Activated CD8-positive, alpha-beta T cell treated with anti-CD3 and anti-CD28 coated beads for 36 hours (primary cell): ENCODE data around the gene UBE3C. TPM values are rescaled to one million over a fixed set of nuclear protein-coding genes. Genes with fewer than 3 reads are reported as not detected.
"Not testable (repeated sequence)": the region's sequence is repeated elsewhere in the genome, so short reads cannot be mapped to it uniquely, and the experiment has no call there.

ENCODE experiments used
- ATAC-seq: fragments of 200-7000 bp; cut with Tn5 transposase; one replicate; pipeline ENCODE4 v1.10.0; 2021; ENCODE audit warnings: mild to moderate bottlenecking, moderate library complexity
- CTCF ChIA-PET: fragments of 350-600 bp; sonication (Branson Sonifier 250); formaldehyde crosslinking; loops from one replicate; lab custom pipeline; 2021; ENCODE audit warnings: antibody characterized with exemption; lab: Charles Lee
- POLR2A ChIA-PET: fragments of 350-600 bp; sonication (Branson Sonifier 250); formaldehyde crosslinking; loops from one replicate; lab custom pipeline; 2021; ENCODE audit warnings: antibody characterized with exemption; lab: Charles Lee
- DNase-seq: peaks from one replicate; pipeline ENCODE4 v3.0.0-alpha.2; 2020
- H3K27ac Mint-ChIP-seq: one replicate; pipeline ENCODE4 v1.8.0; 2021; ENCODE audit warnings: mild to moderate bottlenecking, mixed read lengths
- H3K27me3 Mint-ChIP-seq: one replicate; pipeline ENCODE4 v1.8.0; 2021; ENCODE audit warnings: mixed read lengths
- H3K36me3 Mint-ChIP-seq: one replicate; pipeline ENCODE4 v1.8.0; 2021; ENCODE audit warnings: low read depth, mixed read lengths
- H3K4me1 Mint-ChIP-seq: one replicate; pipeline ENCODE4 v1.8.0; 2021; ENCODE audit warnings: low read depth, mixed read lengths
- H3K4me3 Mint-ChIP-seq: one replicate; pipeline ENCODE4 v1.8.0; 2021; ENCODE audit warnings: mild to moderate bottlenecking, moderate library complexity, mixed read lengths
- H3K9me3 Mint-ChIP-seq: one replicate; pipeline ENCODE4 v1.8.0; 2021; ENCODE audit warnings: mixed read lengths
- CTCF ChIP-seq: fragments of 200-600 bp; IDR thresholded peaks from one replicate; pipeline ENCODE4 v1.8.0; 2022; ENCODE audit warnings: antibody characterized with exemption, mild to moderate bottlenecking
- intact Hi-C: fragments of 100-400 bp; cut with micrococcal nuclease; formaldehyde crosslinking; loops from one replicate; pipeline ENCODE4 v1.10.0; 2022
- total RNA-seq, 2 experiments: library from RNA; stranded (reverse); gene quantifications; one replicate each; pipeline ENCODE4 v1.2.3, GENCODE V29; 2021

The UBE3C gene
- total RNA-seq, 2 experiments from 2014 or later: 59.0 to 59.6 TPM

GRCh38 chr7:157276731-157277562 is 138.2 kb downstream of the UBE3C start:
- POLR2A ChIA-PET: no interaction called here
- no peak overlapping the region for H3K4me3 Mint-ChIP-seq
- peak overlapping the region; percentile 42 for H3K27ac Mint-ChIP-seq
- peaks cover 10% of the 10 kb centered on the region for H3K27me3 Mint-ChIP-seq
- ATAC-seq (peak; percentile 52), DNase-seq (peak; percentile 33)
- H3K9me3 Mint-ChIP-seq: no peaks in the 10 kb centered on the region
- TF ChIP-seq CTCF: no peak
- H3K4me1 Mint-ChIP-seq: peaks cover 17% of the 10 kb centered on the region
- no peaks in the 10 kb centered on the region for H3K36me3 Mint-ChIP-seq
- CTCF ChIA-PET: no interaction called here
- intact Hi-C loops: no loop called here

- H3K27me3 Mint-ChIP-seq, H3K27ac Mint-ChIP-seq, DNase-seq, H3K36me3 Mint-ChIP-seq, H3K4me3 Mint-ChIP-seq, H3K9me3 Mint-ChIP-seq, ATAC-seq, intact Hi-C loops, POLR2A ChIA-PET: not testable (repeated sequence)
- H3K4me1 Mint-ChIP-seq: peaks cover 17% of the 10 kb centered on the region
- CTCF ChIA-PET: interaction anchor here (0.6 kb wide), 1 partner anchor 27 kb away, joined by 3 read pairs; no protein-coding TSS in a partner anchor
Observed at GRCh38 chr7:157277568-157277967, 138.8 kb downstream of the UBE3C start.

- TF ChIP-seq CTCF: no peak
- no peaks in the 10 kb centered on the region for H3K9me3 Mint-ChIP-seq
- POLR2A ChIA-PET: no interaction called here
- H3K4me1 Mint-ChIP-seq: peaks cover 17% of the 10 kb centered on the region
- H3K4me3 Mint-ChIP-seq: no peak overlapping the region
- H3K36me3 Mint-ChIP-seq: no peaks in the 10 kb centered on the region
- intact Hi-C loops: no loop called here
- ATAC-seq (no peak), DNase-seq (no peak)
- H3K27ac Mint-ChIP-seq: no peak overlapping the region
- H3K27me3 Mint-ChIP-seq: peaks cover 10% of the 10 kb centered on the region
- CTCF ChIA-PET: interaction anchor here (0.6 kb wide), 1 partner anchor 28 kb away, joined by 3 read pairs; no protein-coding TSS in a partner anchor
Observed at GRCh38 chr7:157278167-157278790, 139.6 kb downstream of the UBE3C start.

- no peak for TF ChIP-seq CTCF
- POLR2A ChIA-PET: no interaction called here
- DNase-seq: no peak
- H3K4me1 Mint-ChIP-seq: peaks cover 15% of the 10 kb centered on the region
- intact Hi-C loops: no loop called here
- no peaks in the 10 kb centered on the region for H3K9me3 Mint-ChIP-seq
- H3K36me3 Mint-ChIP-seq: no peaks in the 10 kb centered on the region
- CTCF ChIA-PET: no interaction called here
- H3K27ac Mint-ChIP-seq: no peak overlapping the region
- no peak overlapping the region for H3K4me3 Mint-ChIP-seq
- ATAC-seq: no peak
- peaks cover 10% of the 10 kb centered on the region for H3K27me3 Mint-ChIP-seq
Observed at GRCh38 chr7:157278791-157279724, 140.3 kb downstream of the UBE3C start.

GRCh38 chr7:157279741-157280215 is 141.1 kb downstream of the UBE3C start:
- POLR2A ChIA-PET: no interaction called here
- intact Hi-C loops: no loop called here
- H3K27me3 Mint-ChIP-seq: peaks cover 10% of the 10 kb centered on the region
- H3K27ac Mint-ChIP-seq: no peak overlapping the region
- DNase-seq (no peak), ATAC-seq (no peak)
- no peak for TF ChIP-seq CTCF
- CTCF ChIA-PET: no interaction called here
- no peak overlapping the region for H3K4me3 Mint-ChIP-seq
- H3K4me1 Mint-ChIP-seq: peaks cover 15% of the 10 kb centered on the region
- H3K36me3 Mint-ChIP-seq: no peaks in the 10 kb centered on the region
- H3K9me3 Mint-ChIP-seq: no peaks in the 10 kb centered on the region
